ENCODE results near the gene ZNF292. TPM values are rescaled to one million over a fixed set of nuclear protein-coding genes. Genes with fewer than 3 reads are reported as not detected.
"Not testable (repeated sequence)": the region's sequence is repeated elsewhere in the genome, so short reads cannot be mapped to it uniquely, and the experiment has no call there.

The ZNF292 gene
- 8.0 and 9.4 TPM in 2 replicates for total RNA-seq (2014; rRNA removed; shearing (Covaris generic))

GRCh38 chr6:87154993-87155841, at the start of gene ZNF292:
Gene ZNF292, plus strand, starts transcription at chr6:87155565. Its CDS starts 27 bp downstream, at chr6:87155592.
- DNase-seq (ENCODE audit: low spot score) = peak; percentile 90

GRCh38 chr6:87105823-87106222, 49.5 kb upstream of the ZNF292 start:
- no peak for DNase-seq (ENCODE audit: low spot score)

GRCh38 chr6:87110636-87111035, 44.7 kb upstream of the ZNF292 start:
- no peak for DNase-seq (ENCODE audit: low spot score)

GRCh38 chr6:87115402-87116135, 39.8 kb upstream of the ZNF292 start:
- no peak for DNase-seq (ENCODE audit: low spot score)

GRCh38 chr6:87116922-87117321, 38.4 kb upstream of the ZNF292 start:
- DNase-seq (ENCODE audit: low spot score) = no peak

- no peak for DNase-seq (ENCODE audit: low spot score)
Measured at GRCh38 chr6:87118054-87118453, 37.3 kb upstream of the ZNF292 start.

GRCh38 chr6:87122477-87122876, 32.9 kb upstream of the ZNF292 start:
- DNase-seq (ENCODE audit: low spot score) = no peak

GRCh38 chr6:87124074-87124473, 31.3 kb upstream of the ZNF292 start:
- DNase-seq (ENCODE audit: low spot score) = no peak

- no peak for DNase-seq (ENCODE audit: low spot score)
Measured at GRCh38 chr6:87126501-87126900, 28.9 kb upstream of the ZNF292 start.

GRCh38 chr6:87127737-87128136, 27.6 kb upstream of the ZNF292 start:
- no peak for DNase-seq (ENCODE audit: low spot score)

- no peak for DNase-seq (ENCODE audit: low spot score)
Measured at GRCh38 chr6:87136963-87137362, 18.4 kb upstream of the ZNF292 start.

GRCh38 chr6:87139236-87139635, 16.1 kb upstream of the ZNF292 start:
- DNase-seq (ENCODE audit: low spot score) = peak; percentile 69

- DNase-seq (ENCODE audit: low spot score) = not testable (repeated sequence)
Measured at GRCh38 chr6:87139927-87140326, 15.4 kb upstream of the ZNF292 start.

GRCh38 chr6:87146363-87146762, 9.0 kb upstream of the ZNF292 start:
- no peak for DNase-seq (ENCODE audit: low spot score)

- DNase-seq (ENCODE audit: low spot score) = no peak
Measured at GRCh38 chr6:87150406-87150805, 5.0 kb upstream of the ZNF292 start.

- DNase-seq (ENCODE audit: low spot score) = no peak
Measured at GRCh38 chr6:87151471-87151780, 3.9 kb upstream of the ZNF292 start.

GRCh38 chr6:87151781-87152525, 3.4 kb upstream of the ZNF292 start:
- no peak for DNase-seq (ENCODE audit: low spot score)

GRCh38 chr6:87152526-87152955, 2.8 kb upstream of the ZNF292 start:
- no peak for DNase-seq (ENCODE audit: low spot score)

GRCh38 chr6:87154641-87154992, 748 bp upstream of the ZNF292 start:
- no peak for DNase-seq (ENCODE audit: low spot score)

- DNase-seq (ENCODE audit: low spot score) = peak; percentile 48
Measured at GRCh38 chr6:87155842-87156815, 764 bp downstream of the ZNF292 start.

- not testable (repeated sequence) for DNase-seq (ENCODE audit: low spot score)
Measured at GRCh38 chr6:87157596-87157995, 2.2 kb downstream of the ZNF292 start.

Measured in HT-29 (cell line).